MM.1S (cell line): ENCODE data around the gene MICAL2.

Source experiments
- DNase-seq: peaks from one replicate; pipeline ENCODE4 v3.0.0-alpha.2; 2015
- H2AFZ ChIP-seq: fragments of 300-600 bp; sonication (generic); 2 replicates; pipeline ENCODE4 v1.6.0; 2016; ENCODE audit warnings: antibody characterized with exemption, low read length
- H3F3A ChIP-seq: fragments of 300-600 bp; sonication (generic); 2 replicates; pipeline ENCODE4 v1.6.1; 2016; ENCODE audit warnings: mild to moderate bottlenecking, antibody characterized with exemption, low read length, moderate library complexity, mixed read lengths; ENCODE audit not compliant: insufficient read depth
- H3K27ac ChIP-seq: fragments of 300-600 bp; sonication (generic); 2 replicates; pipeline ENCODE4 v1.5.1; 2016; ENCODE audit warnings: mild to moderate bottlenecking, low read length
- H3K27me3 ChIP-seq: fragments of 300-600 bp; sonication (generic); replicated peaks from 2 replicates; pipeline ENCODE4 v1.6.0; 2016; ENCODE audit warnings: low read length; ENCODE audit not compliant: insufficient read depth
- H3K36me3 ChIP-seq: fragments of 300-600 bp; sonication (generic); replicated peaks from 2 replicates; pipeline ENCODE4 v1.6.1; 2016; ENCODE audit warnings: mild to moderate bottlenecking, low read length, mixed read lengths; ENCODE audit not compliant: insufficient read depth
- H3K4me1 ChIP-seq: fragments of 300-600 bp; sonication (generic); 2 replicates; pipeline ENCODE4 v1.6.1; 2016; ENCODE audit warnings: low read length, mixed read lengths
- H3K4me2 ChIP-seq: fragments of 300-600 bp; sonication (generic); 2 replicates; pipeline ENCODE4 v1.6.0; 2016; ENCODE audit warnings: low read depth, low read length
- H3K4me3 ChIP-seq: fragments of 300-600 bp; sonication (generic); 2 replicates; pipeline ENCODE4 v1.5.1; 2016; ENCODE audit warnings: low read length, mixed read lengths
- H3K79me2 ChIP-seq: fragments of 300-600 bp; sonication (generic); 2 replicates; pipeline ENCODE4 v1.6.1; 2016; ENCODE audit warnings: mixed run types, low read length, mixed read lengths
- H3K9ac ChIP-seq: fragments of 300-600 bp; sonication (generic); 2 replicates; pipeline ENCODE4 v1.6.1; 2016; ENCODE audit warnings: low read length, mixed read lengths
- H3K9me2 ChIP-seq: fragments of 300-600 bp; sonication (generic); replicated peaks from 2 replicates; pipeline ENCODE4 v1.6.1; 2016; ENCODE audit warnings: mild to moderate bottlenecking, low read length, mixed read lengths; ENCODE audit not compliant: insufficient read depth
- H3K9me3 ChIP-seq: fragments of 300-600 bp; sonication (generic); replicated peaks from 2 replicates; pipeline ENCODE4 v1.6.1; 2016; ENCODE audit warnings: mild to moderate bottlenecking, low read length, mixed read lengths; ENCODE audit not compliant: insufficient read depth
- H4K20me1 ChIP-seq: fragments of 300-600 bp; sonication (generic); 2 replicates; pipeline ENCODE4 v1.6.1; 2016; ENCODE audit warnings: mild to moderate bottlenecking, low read length, moderate library complexity, mixed read lengths; ENCODE audit not compliant: insufficient read depth
- EZH2 ChIP-seq: fragments of 300-600 bp; sonication (generic); optimal IDR thresholded peaks from 2 replicates; pipeline ENCODE3; 2017; ENCODE audit warnings: low read depth, mild to moderate bottlenecking, antibody characterized with exemption, low read length, mixed read lengths
- EZH2phosphoT487 ChIP-seq: fragments of 300-600 bp; sonication (generic); IDR thresholded peaks from 2 replicates; pipeline ENCODE4 v1.6.1; 2018; ENCODE audit warnings: antibody characterized with exemption, low read length
- TF ChIP-seq, protein P1 (sequence below): fragments of 300-600 bp; sonication (generic); IDR thresholded peaks from 2 replicates; pipeline ENCODE4 v1.5.1; 2016; ENCODE audit warnings: antibody characterized with exemption, low read length, mixed read lengths

MICAL2 gene, protein sequence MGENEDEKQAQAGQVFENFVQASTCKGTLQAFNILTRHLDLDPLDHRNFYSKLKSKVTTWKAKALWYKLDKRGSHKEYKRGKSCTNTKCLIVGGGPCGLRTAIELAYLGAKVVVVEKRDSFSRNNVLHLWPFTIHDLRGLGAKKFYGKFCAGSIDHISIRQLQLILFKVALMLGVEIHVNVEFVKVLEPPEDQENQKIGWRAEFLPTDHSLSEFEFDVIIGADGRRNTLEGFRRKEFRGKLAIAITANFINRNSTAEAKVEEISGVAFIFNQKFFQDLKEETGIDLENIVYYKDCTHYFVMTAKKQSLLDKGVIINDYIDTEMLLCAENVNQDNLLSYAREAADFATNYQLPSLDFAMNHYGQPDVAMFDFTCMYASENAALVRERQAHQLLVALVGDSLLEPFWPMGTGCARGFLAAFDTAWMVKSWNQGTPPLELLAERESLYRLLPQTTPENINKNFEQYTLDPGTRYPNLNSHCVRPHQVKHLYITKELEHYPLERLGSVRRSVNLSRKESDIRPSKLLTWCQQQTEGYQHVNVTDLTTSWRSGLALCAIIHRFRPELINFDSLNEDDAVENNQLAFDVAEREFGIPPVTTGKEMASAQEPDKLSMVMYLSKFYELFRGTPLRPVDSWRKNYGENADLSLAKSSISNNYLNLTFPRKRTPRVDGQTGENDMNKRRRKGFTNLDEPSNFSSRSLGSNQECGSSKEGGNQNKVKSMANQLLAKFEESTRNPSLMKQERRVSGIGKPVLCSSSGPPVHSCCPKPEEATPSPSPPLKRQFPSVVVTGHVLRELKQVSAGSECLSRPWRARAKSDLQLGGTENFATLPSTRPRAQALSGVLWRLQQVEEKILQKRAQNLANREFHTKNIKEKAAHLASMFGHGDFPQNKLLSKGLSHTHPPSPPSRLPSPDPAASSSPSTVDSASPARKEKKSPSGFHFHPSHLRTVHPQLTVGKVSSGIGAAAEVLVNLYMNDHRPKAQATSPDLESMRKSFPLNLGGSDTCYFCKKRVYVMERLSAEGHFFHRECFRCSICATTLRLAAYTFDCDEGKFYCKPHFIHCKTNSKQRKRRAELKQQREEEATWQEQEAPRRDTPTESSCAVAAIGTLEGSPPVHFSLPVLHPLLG

DNA sequence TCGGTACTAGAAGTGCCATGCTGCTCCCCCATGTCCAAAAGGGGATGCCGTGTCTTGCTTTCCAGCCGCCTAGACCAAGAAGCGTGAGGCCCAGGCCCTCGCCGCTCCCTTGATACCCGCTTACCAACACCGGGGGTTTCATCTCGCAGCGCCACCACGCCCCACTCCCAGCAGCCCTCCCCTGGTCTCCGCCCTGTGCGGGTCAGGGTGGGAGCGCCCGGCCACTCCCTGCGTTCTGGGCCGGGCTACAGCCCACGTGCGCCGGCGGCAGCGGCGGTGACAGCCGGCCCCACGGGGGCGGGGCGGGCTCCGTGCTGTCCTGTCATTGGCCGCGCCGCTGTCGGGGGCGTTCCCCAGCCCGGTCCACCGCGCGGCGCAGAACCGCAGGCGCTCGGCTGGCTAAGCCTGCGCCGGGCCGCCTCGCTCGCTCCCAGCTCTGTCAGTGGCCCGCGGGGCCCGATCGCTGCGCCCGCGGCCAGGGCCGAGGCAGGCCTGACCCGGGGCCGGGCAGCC, at the start of gene MICAL2:
Gene MICAL2, plus strand, starts transcription at position 390 of the 513 bp plus-strand sequence. CDS start 51,566 bp downstream, outside the sequence.
- H3K9me2 ChIP-seq, result no peaks in the 10 kb centered on the region
- peaks cover 5% of the 10 kb centered on the region; the same call in 1 of the 2 replicates for H3K4me1 ChIP-seq
- peak; percentile 91 for DNase-seq
- peak within 1 kb of the TSS; percentile 66 for H3K4me3 ChIP-seq
- H4K20me1 ChIP-seq, result no peaks in the 10 kb centered on the region
- H2AFZ ChIP-seq, result peak within 1 kb of the TSS; percentile 95
- no peaks in the 10 kb centered on the region; the same call in 1 of the 2 replicates for H3F3A ChIP-seq
- H3K27ac ChIP-seq, result no peak within 1 kb of the TSS
- H3K9ac ChIP-seq, result peak within 1 kb of the TSS; percentile 46; the same call in 1 of the 2 replicates
- no peaks in the 10 kb centered on the region for H3K27me3 ChIP-seq
- no peaks in the 10 kb centered on the region for H3K79me2 ChIP-seq
- peak within 1 kb of the TSS; percentile 91 for H3K4me2 ChIP-seq
- no peaks in the 10 kb centered on the region for H3K9me3 ChIP-seq
- TF ChIP-seq, protein P1, sequence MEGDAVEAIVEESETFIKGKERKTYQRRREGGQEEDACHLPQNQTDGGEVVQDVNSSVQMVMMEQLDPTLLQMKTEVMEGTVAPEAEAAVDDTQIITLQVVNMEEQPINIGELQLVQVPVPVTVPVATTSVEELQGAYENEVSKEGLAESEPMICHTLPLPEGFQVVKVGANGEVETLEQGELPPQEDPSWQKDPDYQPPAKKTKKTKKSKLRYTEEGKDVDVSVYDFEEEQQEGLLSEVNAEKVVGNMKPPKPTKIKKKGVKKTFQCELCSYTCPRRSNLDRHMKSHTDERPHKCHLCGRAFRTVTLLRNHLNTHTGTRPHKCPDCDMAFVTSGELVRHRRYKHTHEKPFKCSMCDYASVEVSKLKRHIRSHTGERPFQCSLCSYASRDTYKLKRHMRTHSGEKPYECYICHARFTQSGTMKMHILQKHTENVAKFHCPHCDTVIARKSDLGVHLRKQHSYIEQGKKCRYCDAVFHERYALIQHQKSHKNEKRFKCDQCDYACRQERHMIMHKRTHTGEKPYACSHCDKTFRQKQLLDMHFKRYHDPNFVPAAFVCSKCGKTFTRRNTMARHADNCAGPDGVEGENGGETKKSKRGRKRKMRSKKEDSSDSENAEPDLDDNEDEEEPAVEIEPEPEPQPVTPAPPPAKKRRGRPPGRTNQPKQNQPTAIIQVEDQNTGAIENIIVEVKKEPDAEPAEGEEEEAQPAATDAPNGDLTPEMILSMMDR, result no peak
- no peak for TF ChIP-seq EZH2phosphoT487
- no peak for TF ChIP-seq EZH2
- H3K36me3 ChIP-seq, result no peaks in the 10 kb centered on the region

DNA sequence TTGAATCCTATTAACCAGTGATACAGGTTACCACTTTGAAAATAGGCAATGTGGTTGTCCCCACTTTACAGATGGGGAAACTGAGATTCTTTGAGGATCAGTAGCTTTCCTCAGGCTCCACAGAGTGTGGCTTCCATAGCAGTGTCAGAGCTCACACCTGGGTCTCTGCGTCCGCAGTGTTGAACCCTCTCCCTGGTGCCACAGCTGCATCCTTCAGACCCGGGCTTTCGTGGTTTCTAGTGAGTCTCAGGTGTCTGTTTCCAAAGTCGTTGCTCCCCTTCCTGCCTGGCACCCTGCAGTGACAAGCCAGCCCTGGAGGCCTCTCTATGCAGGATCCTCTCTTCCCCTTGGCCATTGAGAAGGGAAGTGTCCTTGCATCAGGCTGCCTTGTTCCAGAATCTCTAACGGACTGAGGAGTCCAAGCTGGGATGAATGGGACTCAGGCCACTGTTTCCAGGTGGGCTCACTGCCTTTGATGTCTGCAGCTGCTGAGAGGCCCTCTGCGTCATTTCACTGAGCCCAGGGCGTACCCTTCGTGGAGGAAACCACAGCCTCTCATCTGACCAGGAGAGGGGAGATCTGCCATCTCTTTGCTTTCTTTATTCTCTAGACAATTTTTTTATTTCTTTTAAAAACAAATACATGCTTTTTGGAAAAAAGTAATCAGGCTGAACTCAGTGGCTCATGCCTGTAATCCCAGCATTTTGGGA, 48.4 kb upstream of the MICAL2 start:
- peak; percentile 85 for DNase-seq

More for the DNA sequence above, 48.4 kb upstream of the MICAL2 start:
- Histone ChIP-seq H3K4me1 (peaks cover 21% of the 10 kb centered on the region), H3K9me2 (no peaks in the 10 kb centered on the region), H3K9ac (peak overlapping the region; percentile 61), H4K20me1 (no peaks in the 10 kb centered on the region), H3K36me3 (no peaks in the 10 kb centered on the region), H3K4me3 (peak overlapping the region; percentile 7; the same call in 1 of the 2 replicates), H2AFZ (peak overlapping the region; percentile 69; the same call in 1 of the 2 replicates), H3K27ac (peak overlapping the region; percentile 94), H3K27me3 (no peaks in the 10 kb centered on the region), H3F3A (peaks cover 12% of the 10 kb centered on the region), H3K9me3 (no peaks in the 10 kb centered on the region), H3K79me2 (no peaks in the 10 kb centered on the region), H3K4me2 (peak overlapping the region; percentile 59)
- TF ChIP-seq EZH2 (no peak), EZH2phosphoT487 (no peak)
- TF ChIP-seq, protein P1, result no peak
